HepG2 (cell line): ENCODE results near the gene DEFB128. TPM values are rescaled to one million over a fixed set of nuclear protein-coding genes. Genes with fewer than 3 reads are reported as not detected.

Source experiments
- ATAC-seq: fragments of 200-7000 bp; cut with Tn5 transposase; 3 replicates; pipeline ENCODE4 v1.9.1; 2020; ENCODE audit warnings: mild to moderate bottlenecking, moderate library complexity
- BruUV-seq: library from RNA; stranded (reverse); fragments of 400-500 nt; replicated peaks from 2 replicates; lab custom pipeline; 2021; lab: Mats Ljungman, UMichigan
- CTCF ChIA-PET: fragments of 300-600 bp; formaldehyde crosslinking; extraction: SDS; loops from one replicate; lab custom pipeline; 2021; ENCODE audit warnings: low total read pairs, inconsistent platforms, low intra/inter-chr PET ratio; lab: Yijun Ruan, JAX
- POLR2A ChIA-PET: fragments of 350-600 bp; sonication (Branson Sonifier 250); formaldehyde crosslinking; loops from one replicate; lab custom pipeline; 2020; ENCODE audit warnings: antibody characterized with exemption, inconsistent platforms; lab: Yijun Ruan, JAX
- DNase-seq: peaks from one replicate; pipeline ENCODE4 v3.0.0-alpha.2; 2015; ENCODE audit warnings: low spot score
- FAIRE-seq: peaks from 3 replicates; lab custom pipeline; 2011; peaks lifted over from hg19 to GRCh38; lab: Jason Lieb, UNC
- H2AFZ ChIP-seq: one replicate; pipeline ENCODE4 v1.6.1; 2011; ENCODE audit warnings: low read length, inconsistent platforms
- H3K27ac ChIP-seq: fragments of 300-600 bp; 3 replicates; pipeline ENCODE4 v1.8.0; 2011; ENCODE audit warnings: mixed run types, mild to moderate bottlenecking, mixed read lengths, low read length, inconsistent platforms; ENCODE audit not compliant: insufficient read depth; ENCODE audit errors: extremely low read length
- H3K27me3 ChIP-seq, 2 experiments: fragments of 200-600 bp in 1 of 2; 2 replicates in 1 of 2; 3 replicates in 1 of 2; pipeline versions ENCODE4 v1.6.0 to v1.8.0; 2011; ENCODE audit warnings: low read length in 2 of 2, mild to moderate bottlenecking in 2 of 2, moderate library complexity in 2 of 2, inconsistent platforms in 1 of 2; ENCODE audit not compliant: insufficient read depth in 2 of 2, control insufficient read depth in 1 of 2
- H3K36me3 ChIP-seq, 2 experiments: fragments of 200-600 bp in 1 of 2; replicated peaks in 1 of 2; 2 replicates in 1 of 2; 3 replicates in 1 of 2; pipeline versions ENCODE4 v1.5.1 to v1.8.0; 2011; ENCODE audit warnings: low read length in 2 of 2, inconsistent platforms in 1 of 2; ENCODE audit not compliant: insufficient read depth in 2 of 2, control insufficient read depth in 1 of 2
- H3K4me1 ChIP-seq: 2 replicates; pipeline ENCODE4 v1.5.1; 2012; ENCODE audit warnings: low read length, inconsistent platforms; ENCODE audit not compliant: insufficient read depth
- H3K4me2 ChIP-seq: 2 replicates; pipeline ENCODE4 v1.6.0; 2011; ENCODE audit warnings: low read depth, low read length, inconsistent platforms
- H3K4me3 ChIP-seq, 3 experiments: fragments of 200-600 bp in 1 of 3; sonication (generic), shearing (Covaris generic) in 1 of 3; replicated peaks in 1 of 3; 2 replicates each; pipeline ENCODE4 v1.5.1; 2011 to 2016; ENCODE audit warnings: low read length in 3 of 3, inconsistent platforms in 2 of 3, low read depth in 2 of 3, mild to moderate bottlenecking in 2 of 3, control low read depth in 1 of 3, mixed read lengths in 1 of 3; ENCODE audit not compliant: insufficient read depth in 1 of 3
- H3K79me2 ChIP-seq: one replicate; pipeline ENCODE4 v1.6.1; 2011; ENCODE audit warnings: low read length, inconsistent platforms; ENCODE audit not compliant: insufficient read depth
- H3K9ac ChIP-seq: 2 replicates; pipeline ENCODE4 v1.6.0; 2011; ENCODE audit warnings: mild to moderate bottlenecking, low read depth, low read length, inconsistent platforms; ENCODE audit not compliant: insufficient read depth
- H3K9me3 ChIP-seq: 2 replicates; pipeline ENCODE4 v1.5.1; 2012; ENCODE audit warnings: mild to moderate bottlenecking, low read length
- H4K20me1 ChIP-seq: 2 replicates; pipeline ENCODE4 v1.6.0; 2011; ENCODE audit warnings: inconsistent platforms, mild to moderate bottlenecking, low read length, moderate library complexity; ENCODE audit not compliant: insufficient read depth
- AHDC1 ChIP-seq: sonication (generic); formaldehyde crosslinking; IDR thresholded peaks from 2 replicates; pipeline ENCODE4 v1.5.1; 2020; ENCODE audit warnings: mild to moderate bottlenecking, missing genetic modification reagents, borderline replicate concordance
- AHR ChIP-seq: IDR thresholded peaks from 2 replicates; pipeline ENCODE4 v1.6.1; 2018; ENCODE audit warnings: missing genetic modification reagents, missing compliant biosample characterization
- FOXK1 ChIP-seq: sonication (generic); formaldehyde crosslinking; IDR thresholded peaks from 2 replicates; pipeline ENCODE4 v1.4.0; 2020; ENCODE audit warnings: low read depth, missing genetic modification reagents, borderline replicate concordance
- NCOA1 ChIP-seq: sonication (generic); formaldehyde crosslinking; IDR thresholded peaks from 2 replicates; pipeline ENCODE4 v1.9.0; 2021; ENCODE audit warnings: missing genetic modification reagents
- SP2 ChIP-seq: sonication (generic); formaldehyde crosslinking; IDR thresholded peaks from 2 replicates; pipeline ENCODE4 v1.5.1; 2020; ENCODE audit warnings: mild to moderate bottlenecking, missing genetic modification reagents
- ZBTB34 ChIP-seq: sonication (generic); formaldehyde crosslinking; IDR thresholded peaks from 2 replicates; pipeline ENCODE4 v1.8.0; 2022; ENCODE audit warnings: mild to moderate bottlenecking, missing genetic modification reagents
- ZNF205 ChIP-seq: IDR thresholded peaks from 2 replicates; pipeline ENCODE4 v1.6.1; 2018; ENCODE audit warnings: missing biosample characterization, missing genetic modification reagents
- ZNF354B ChIP-seq: sonication (generic); formaldehyde crosslinking; IDR thresholded peaks from 2 replicates; pipeline ENCODE4 v1.8.0; 2022; ENCODE audit warnings: mild to moderate bottlenecking, missing genetic modification reagents
- ZNF577 ChIP-seq: sonication (generic); formaldehyde crosslinking; IDR thresholded peaks from 2 replicates; pipeline ENCODE4 v1.4.0; 2020; ENCODE audit warnings: mild to moderate bottlenecking, low read depth, missing genetic modification reagents, borderline replicate concordance
- ZNF644 ChIP-seq: IDR thresholded peaks from 2 replicates; pipeline ENCODE4 v1.6.1; 2016; ENCODE audit warnings: low read depth
- ZNF75D ChIP-seq: sonication (generic); formaldehyde crosslinking; IDR thresholded peaks from 2 replicates; pipeline ENCODE4 v1.8.1; 2023; ENCODE audit warnings: missing genetic modification reagents, mild to moderate bottlenecking, borderline replicate concordance
- ZSCAN22 ChIP-seq: sonication (generic); formaldehyde crosslinking; IDR thresholded peaks from 2 replicates; pipeline ENCODE4 v1.4.0; 2020; ENCODE audit warnings: mild to moderate bottlenecking, missing genetic modification reagents
- ZSCAN25 ChIP-seq: sonication (generic); formaldehyde crosslinking; IDR thresholded peaks from 2 replicates; pipeline ENCODE4 v1.8.0; 2022; ENCODE audit warnings: mild to moderate bottlenecking, missing genetic modification reagents
- WGBS: methylation state at CpG from one replicate; pipeline ENCODE4 v1.1.6; 2017; ENCODE audit warnings: low lambda C conversion rate; 5-methylcytosine and 5-hydroxymethylcytosine counted together
- in situ Hi-C: cut with HindIII; loops from 2 replicates; pipeline ENCODE4 v1.10.0; 2017; ENCODE audit warnings: low pct_unique_long_range_greater_than_20kb; ENCODE audit not compliant: extremely low pct_ligation_motif_present
- intact Hi-C: fragments of 100-400 bp; cut with micrococcal nuclease; formaldehyde crosslinking; loops from one replicate; pipeline ENCODE4 v1.10.0; 2022; ENCODE audit not compliant: unreplicated experiment
- polyA plus RNA-seq, 8 experiments: library from polyadenylated mRNA; depleted of rRNA in 3 of 8; stranded (reverse) in 7 of 8; unstranded in 1 of 8; fragments of >200 nt; fragmentation: Illumina TruSeq in 4 of 8; extraction: Trizol in 4 of 8; gene quantifications; 2 replicates each; pipeline versions ENCODE4 v1.2.1 to v1.2.3, GENCODE V29; 2011 to 2016; ENCODE audit warnings: low read depth in 4 of 8, missing spikeins in 1 of 8, mixed read lengths in 1 of 8; ENCODE audit not compliant: insufficient read depth in 1 of 8
- total RNA-seq, 5 experiments: library from RNA; depleted of rRNA; stranded (reverse); fragments of >200 nt; fragmentation: Illumina TruSeq; extraction: Trizol; gene quantifications; 2 replicates each; pipeline ENCODE4 v1.2.3, GENCODE V29; 2016; ENCODE audit warnings: low read depth in 1 of 5

Gene DEFB128
- total and polyA plus RNA-seq, 2 of the 13 experiments (the other 11 are each of a cell fraction or from before 2014, with no cell fraction given), result not detected

- no peak for TF ChIP-seq AHDC1 (CRISPR knock-in tag)
- TF ChIP-seq FOXK1 (CRISPR knock-in tag), result no peak
- TF ChIP-seq AHR (CRISPR knock-in tag), result no peak
Measured at GRCh38 chr20:145877-146276, 43.6 kb downstream of the DEFB128 start (continued).

DNA sequence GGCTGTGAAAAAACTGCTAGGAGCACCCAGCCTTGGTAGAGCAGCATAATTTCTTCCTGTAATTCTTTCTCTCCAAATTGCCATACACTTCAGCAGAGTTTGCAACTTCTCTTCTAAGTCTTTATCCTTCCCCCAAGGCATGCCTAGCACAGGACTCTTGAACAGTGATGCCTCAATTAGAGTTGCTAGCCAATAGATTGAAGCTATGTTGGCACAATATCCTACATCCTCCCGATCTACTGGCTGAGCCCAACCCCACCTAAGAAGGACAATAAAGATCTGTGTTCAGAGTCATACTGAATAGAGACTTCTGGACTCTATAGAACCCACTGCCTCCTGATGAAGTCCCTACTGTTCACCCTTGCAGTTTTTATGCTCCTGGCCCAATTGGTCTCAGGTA is 47.2 kb downstream of the DEFB128 start, which contains the start of gene DEFB126:
Gene DEFB126, plus strand, starts transcription at position 301 of the 400 bp plus-strand sequence. Its CDS starts 39 bp downstream, at position 340.
- ATAC-seq (no peak), DNase-seq (no peak), FAIRE-seq (no peak)
- no peak within 1 kb of the TSS for H3K4me3 ChIP-seq
- H3K27me3 ChIP-seq, result peaks cover 0 to 12% of the 10 kb centered on the region in 2 experiments; a peak in 2 of 5 replicates
- no TSS peak for BruUV-seq
- no peak within 1 kb of the TSS for H3K4me2 ChIP-seq
- H3K79me2 ChIP-seq, result no peaks in the 10 kb centered on the region
- no peak within 1 kb of the TSS for H2AFZ ChIP-seq
- peaks cover 11% of the 10 kb centered on the region for H3K4me1 ChIP-seq
- WGBS, result 0% methylated on average over 1 of the region's 1 CpG
- POLR2A ChIA-PET, result no interaction called here
- H4K20me1 ChIP-seq, result no peaks in the 10 kb centered on the region
- intact Hi-C loops, result no loop called here
- H3K9me3 ChIP-seq, result no peaks in the 10 kb centered on the region
- no peaks in the 10 kb centered on the region for H3K36me3 ChIP-seq
- in situ Hi-C loops, result no loop called here
- H3K9ac ChIP-seq, result no peak within 1 kb of the TSS
- CTCF ChIA-PET, result no interaction called here
- H3K27ac ChIP-seq, result no peak within 1 kb of the TSS
- TF ChIP-seq ZBTB34 (CRISPR knock-in tag), result no peak
- TF ChIP-seq ZSCAN22 (CRISPR knock-in tag), result no peak
- TF ChIP-seq SP2, result no peak
- no peak for TF ChIP-seq ZNF644 (CRISPR knock-in tag)
- TF ChIP-seq ZNF75D (CRISPR knock-in tag), result no peak
- TF ChIP-seq ZNF205 (CRISPR knock-in tag), result no peak
- TF ChIP-seq ZNF354B (CRISPR knock-in tag), result no peak
- no peak for TF ChIP-seq ZSCAN25 (CRISPR knock-in tag)
- no peak for TF ChIP-seq ZNF577 (CRISPR knock-in tag)
- TF ChIP-seq NCOA1 (CRISPR knock-in tag), result no peak
